Rectal smooth muscle tissue (tissue), 1 donor: ENCODE measurements around the gene EDDM13.
"Not testable (repeated sequence)": the region's sequence is repeated elsewhere in the genome, so short reads cannot be mapped to it uniquely, and the experiment has no call there.

Experiments used
- H3K27ac ChIP-seq: one replicate; pipeline ENCODE4 v1.7.0; 2013; ENCODE audit warnings: low read depth, low read length, inconsistent platforms
- H3K27me3 ChIP-seq: one replicate; pipeline ENCODE4 v1.7.0; 2013; ENCODE audit warnings: low read length; ENCODE audit not compliant: control insufficient read depth, insufficient read depth
- H3K36me3 ChIP-seq: one replicate; pipeline ENCODE4 v1.7.0; 2013; ENCODE audit warnings: low read length; ENCODE audit not compliant: control insufficient read depth, insufficient read depth
- H3K4me1 ChIP-seq: one replicate; pipeline ENCODE4 v1.7.0; 2013; ENCODE audit warnings: low read length; ENCODE audit not compliant: control insufficient read depth, insufficient read depth
- H3K4me3 ChIP-seq: one replicate; pipeline ENCODE4 v1.7.0; 2013; ENCODE audit warnings: low read length
- H3K9ac ChIP-seq: one replicate; pipeline ENCODE4 v1.7.0; 2013; ENCODE audit warnings: low read length

EDDM13 gene, protein sequence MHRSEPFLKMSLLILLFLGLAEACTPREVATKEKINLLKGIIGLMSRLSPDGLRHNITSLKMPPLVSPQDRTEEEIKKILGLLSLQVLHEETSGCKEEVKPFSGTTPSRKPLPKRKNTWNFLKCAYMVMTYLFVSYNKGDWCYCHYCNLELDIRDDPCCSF

DNA sequence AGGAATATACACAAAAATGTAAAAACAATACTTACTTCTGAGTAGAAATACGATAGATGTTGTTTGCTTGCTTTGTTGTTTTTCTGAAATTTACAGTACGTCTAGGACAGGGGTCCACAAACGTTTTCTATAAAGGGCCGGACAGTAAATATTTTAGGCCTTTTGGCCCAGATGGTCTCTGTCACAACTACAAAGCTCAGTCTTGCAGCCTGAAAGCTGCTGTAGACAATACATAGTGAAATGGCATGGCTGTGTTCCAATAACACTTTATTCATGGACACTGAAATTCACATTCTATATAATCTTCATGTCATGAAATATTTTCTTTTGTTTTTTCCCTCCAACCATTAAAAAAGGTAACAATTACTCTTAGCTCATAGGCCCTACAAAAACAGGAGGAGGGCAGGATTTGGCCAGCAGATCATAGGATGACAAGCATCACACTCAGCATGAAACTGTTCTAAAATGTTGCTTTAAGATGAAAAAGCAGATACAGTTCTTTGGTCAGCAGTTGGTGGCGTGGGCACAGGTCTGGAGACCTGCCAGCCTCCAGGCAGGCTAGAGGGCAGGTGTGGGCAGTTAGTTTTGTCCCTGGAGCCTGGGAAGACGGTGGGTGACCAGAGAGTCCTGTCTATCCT is at the start of gene EDDM13:
Gene EDDM13 (plus strand): TSS at position 588 of the 638 bp plus-strand sequence. CDS start 87 bp downstream, outside the sequence.
- no peak within 1 kb of the TSS for H3K4me3 ChIP-seq
- H3K27me3 ChIP-seq = no peaks in the 10 kb centered on the region
- no peak within 1 kb of the TSS for H3K9ac ChIP-seq
- no peaks in the 10 kb centered on the region for H3K4me1 ChIP-seq
- no peak within 1 kb of the TSS for H3K27ac ChIP-seq
- no peaks in the 10 kb centered on the region for H3K36me3 ChIP-seq

DNA sequence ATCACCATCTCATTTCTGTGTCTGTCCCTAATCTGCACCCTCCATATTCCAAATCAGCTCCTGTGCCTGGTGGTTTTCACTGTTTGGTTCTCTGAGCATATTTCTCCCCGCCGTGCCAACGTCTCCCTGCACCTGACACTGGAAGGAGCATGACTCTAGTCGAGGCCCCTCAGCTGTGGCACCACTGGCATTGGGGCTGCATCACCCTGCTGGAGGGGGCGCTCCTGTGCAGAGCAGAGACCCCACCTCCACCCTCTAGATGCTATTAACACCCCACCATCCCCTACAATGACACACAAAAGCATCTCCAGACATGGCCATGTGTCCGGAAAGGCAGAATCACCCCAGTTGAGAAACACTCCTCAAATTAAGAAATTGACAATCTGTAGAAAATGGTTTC is 49.6 kb upstream of the EDDM13 start:
- Histone ChIP-seq H3K9ac (no peak overlapping the region), H3K27me3 (no peaks in the 10 kb centered on the region), H3K36me3 (no peaks in the 10 kb centered on the region), H3K4me1 (no peaks in the 10 kb centered on the region), H3K27ac (no peak overlapping the region), H3K4me3 (no peak overlapping the region)

DNA sequence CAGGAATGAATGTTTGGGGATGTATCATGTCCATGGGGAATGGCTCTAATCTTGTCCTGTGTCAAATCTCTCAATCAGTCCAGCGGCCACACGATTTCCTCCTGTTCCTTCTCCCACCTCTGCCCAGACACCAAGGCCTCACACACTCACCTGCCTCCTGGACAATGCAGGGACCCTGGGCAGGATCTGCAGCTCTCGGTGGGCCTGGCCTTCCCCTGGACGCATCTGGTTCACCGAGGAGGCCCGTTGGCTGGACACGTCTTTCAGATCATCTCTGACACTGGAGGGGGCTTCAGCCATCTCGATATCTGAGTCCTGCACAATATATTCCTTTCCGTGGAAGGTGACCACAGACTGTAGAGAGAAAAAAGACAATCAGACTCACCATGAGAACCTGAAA is 49.1 kb upstream of the EDDM13 start:
- no peaks in the 10 kb centered on the region for H3K4me1 ChIP-seq
- H3K4me3 ChIP-seq = no peak overlapping the region
- no peak overlapping the region for H3K9ac ChIP-seq
- H3K27me3 ChIP-seq = no peaks in the 10 kb centered on the region
- H3K36me3 ChIP-seq = no peaks in the 10 kb centered on the region
- no peak overlapping the region for H3K27ac ChIP-seq

DNA sequence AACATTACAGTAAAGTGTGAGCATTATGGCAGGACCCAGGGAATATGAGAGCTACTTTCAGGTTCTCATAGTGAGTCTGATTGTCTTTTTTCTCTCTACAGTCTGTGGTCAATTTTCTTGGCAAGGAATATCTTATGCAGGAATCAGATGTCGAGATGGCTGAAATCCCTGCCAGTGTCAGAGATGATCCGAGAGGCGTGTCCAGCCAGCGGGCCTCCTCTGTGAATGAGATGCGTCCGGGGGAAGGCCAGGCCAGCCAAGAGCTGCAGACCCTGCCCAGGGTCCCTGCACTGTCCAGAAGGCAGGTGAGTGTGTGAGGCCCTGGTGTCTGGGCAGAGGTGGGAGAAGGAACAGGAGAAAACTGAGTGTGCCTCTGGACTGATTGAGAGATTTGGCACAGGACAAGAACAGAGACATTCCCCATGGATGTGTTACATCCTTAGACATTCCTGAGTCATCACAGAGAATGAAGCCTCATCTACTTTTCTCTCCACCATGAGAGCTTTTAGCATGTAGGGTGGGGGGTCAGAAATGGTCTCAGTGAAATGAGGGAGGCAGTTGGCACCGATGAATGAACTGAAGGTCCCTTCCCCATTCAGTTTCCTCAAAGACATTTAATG is 27.3 kb upstream of the EDDM13 start:
- no peak overlapping the region for H3K9ac ChIP-seq
- H3K27ac ChIP-seq = no peak overlapping the region
- H3K4me3 ChIP-seq = no peak overlapping the region
- H3K27me3 ChIP-seq = no peaks in the 10 kb centered on the region
- no peaks in the 10 kb centered on the region for H3K4me1 ChIP-seq
- H3K36me3 ChIP-seq = no peaks in the 10 kb centered on the region

DNA sequence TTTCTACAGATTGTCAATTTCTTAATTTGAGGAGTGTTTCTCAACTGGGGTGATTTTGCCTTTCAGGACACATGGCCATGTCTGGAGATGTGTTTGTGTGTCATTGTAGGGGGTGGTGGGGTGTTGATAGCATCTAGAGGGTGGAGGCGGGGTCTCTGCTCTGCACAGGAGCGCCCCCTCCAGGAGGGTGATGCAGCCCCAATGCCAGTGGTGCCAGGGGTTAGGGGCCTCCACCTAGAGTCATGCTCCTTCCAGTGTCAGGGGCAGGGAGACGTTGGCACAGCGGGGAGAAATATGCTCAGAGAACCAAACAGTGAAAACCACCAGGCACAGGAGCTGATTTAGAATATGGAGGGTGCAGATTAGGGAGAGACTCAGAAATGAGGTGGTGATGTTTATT is 26.8 kb upstream of the EDDM13 start:
- H3K4me1 ChIP-seq, H3K36me3 ChIP-seq, H3K4me3 ChIP-seq, H3K27me3 ChIP-seq, H3K27ac ChIP-seq, H3K9ac ChIP-seq: not testable (repeated sequence)

DNA sequence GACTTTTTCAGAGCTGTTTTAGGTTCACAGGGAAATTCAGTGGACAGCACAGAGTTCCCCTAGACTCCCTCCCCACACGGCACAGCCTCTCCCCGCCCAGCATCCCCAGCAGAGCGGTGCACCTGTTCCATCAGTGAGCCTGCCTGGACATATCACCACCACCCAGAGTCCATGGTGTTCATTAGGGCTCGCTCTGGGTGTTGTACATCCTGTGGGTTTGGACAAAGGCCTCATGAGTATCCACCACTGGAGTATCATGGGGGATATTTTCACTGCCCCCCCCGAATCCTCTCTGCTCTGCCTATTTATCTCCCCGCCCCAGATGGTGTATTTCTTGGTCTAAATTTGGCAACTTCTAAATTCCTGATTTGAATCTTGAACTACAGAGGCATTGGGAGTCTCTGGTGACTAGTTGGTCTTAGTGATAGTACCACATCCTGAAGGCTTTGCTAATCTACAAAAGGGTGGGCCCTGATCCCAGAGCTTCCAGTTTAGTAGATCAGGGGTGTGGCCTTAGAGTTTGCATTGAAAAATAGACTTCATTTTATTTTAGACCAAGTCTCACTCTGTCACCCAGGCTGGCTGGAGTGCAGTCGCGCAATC is 23.7 kb upstream of the EDDM13 start:
- H3K9ac ChIP-seq, H3K36me3 ChIP-seq, H3K27me3 ChIP-seq, H3K4me3 ChIP-seq, H3K4me1 ChIP-seq, H3K27ac ChIP-seq: not testable (repeated sequence)

DNA sequence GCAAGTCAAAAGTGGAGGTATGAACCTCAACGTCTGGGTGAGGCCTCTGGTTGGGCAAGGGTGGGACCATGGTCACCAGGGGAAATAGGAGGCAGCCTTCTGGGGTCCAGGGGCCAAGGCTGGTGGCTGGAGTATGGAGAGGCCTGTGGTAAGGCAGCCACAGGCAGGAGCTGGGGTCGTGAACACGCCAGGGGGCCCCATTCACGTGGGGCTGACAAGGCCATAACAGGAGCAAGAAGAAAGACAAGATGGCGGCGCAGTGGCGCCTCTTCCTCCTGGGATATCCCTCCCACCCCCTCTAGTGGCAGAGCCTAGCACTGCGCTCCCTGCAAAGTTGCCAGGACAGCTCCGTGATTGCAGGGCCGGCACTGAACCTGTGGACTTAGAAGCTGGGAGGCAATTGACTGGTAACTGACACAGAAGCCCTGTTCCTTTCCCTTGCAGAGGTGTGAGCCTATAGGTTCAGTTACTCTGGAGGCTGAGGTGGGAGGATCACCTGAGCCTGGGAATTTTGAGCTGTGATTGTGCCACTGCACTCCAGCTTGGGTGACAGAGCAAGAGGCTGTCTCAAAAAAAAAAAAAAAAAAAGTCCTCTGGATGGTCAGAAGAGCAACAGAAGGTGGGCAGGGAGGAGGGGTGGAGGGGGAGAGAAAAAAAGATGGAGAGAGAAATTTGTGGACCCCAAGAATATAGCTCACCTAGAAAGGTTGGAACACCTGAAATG is 19.7 kb upstream of the EDDM13 start:
- no peaks in the 10 kb centered on the region for H3K27me3 ChIP-seq
- no peak overlapping the region for H3K27ac ChIP-seq
- H3K4me1 ChIP-seq = no peaks in the 10 kb centered on the region
- H3K4me3 ChIP-seq = no peak overlapping the region
- H3K9ac ChIP-seq = no peak overlapping the region
- no peaks in the 10 kb centered on the region for H3K36me3 ChIP-seq

DNA sequence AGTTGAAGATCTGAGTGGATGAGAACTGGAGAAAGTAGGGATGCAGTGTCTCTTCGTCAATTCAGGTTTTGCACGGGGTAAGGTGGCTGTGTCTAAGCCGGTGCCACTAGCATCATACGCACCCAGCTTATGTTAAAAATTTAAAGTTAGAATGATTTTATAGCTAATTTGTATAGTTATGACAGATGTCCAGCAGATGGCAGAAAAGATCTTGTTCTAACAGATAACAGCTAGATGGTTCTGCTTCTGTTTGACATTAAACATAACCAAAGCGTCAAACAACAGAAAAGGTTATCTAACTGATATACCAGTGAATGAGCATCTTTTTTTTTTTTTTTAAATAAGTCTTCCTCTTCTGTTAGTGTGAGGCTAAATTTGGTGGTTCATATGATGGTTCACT is 18.8 kb upstream of the EDDM13 start:
- no peaks in the 10 kb centered on the region for H3K27me3 ChIP-seq

DNA sequence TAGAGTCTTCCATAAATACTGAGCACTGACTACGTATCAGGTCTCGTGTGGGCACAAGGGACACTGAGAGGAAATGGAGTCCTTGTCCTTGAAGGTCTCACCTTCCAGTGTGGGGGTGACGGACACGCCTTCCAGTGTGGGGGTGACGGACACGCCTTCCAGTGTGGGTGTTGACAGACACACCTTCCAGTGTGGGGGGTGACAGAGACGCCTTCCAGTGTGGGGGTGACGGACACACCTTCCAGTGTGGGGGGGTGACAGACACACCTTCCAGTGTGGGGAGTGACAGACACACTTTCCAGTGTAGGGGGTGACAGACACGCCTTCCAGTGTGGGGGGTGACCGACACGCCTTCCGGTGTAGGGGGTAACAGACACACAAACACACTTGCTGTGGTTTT is 14.3 kb upstream of the EDDM13 start:
- H3K4me1 ChIP-seq = no peaks in the 10 kb centered on the region
- H3K4me3 ChIP-seq = no peak overlapping the region
- no peak overlapping the region for H3K27ac ChIP-seq
- H3K27me3 ChIP-seq = no peaks in the 10 kb centered on the region
- no peak overlapping the region for H3K9ac ChIP-seq
- H3K36me3 ChIP-seq = no peaks in the 10 kb centered on the region

More for the DNA sequence above, 18.8 kb upstream of the EDDM13 start:
- no peaks in the 10 kb centered on the region for H3K36me3 ChIP-seq
- H3K27ac ChIP-seq = no peak overlapping the region
- no peaks in the 10 kb centered on the region for H3K4me1 ChIP-seq
- no peak overlapping the region for H3K4me3 ChIP-seq
- no peak overlapping the region for H3K9ac ChIP-seq

DNA sequence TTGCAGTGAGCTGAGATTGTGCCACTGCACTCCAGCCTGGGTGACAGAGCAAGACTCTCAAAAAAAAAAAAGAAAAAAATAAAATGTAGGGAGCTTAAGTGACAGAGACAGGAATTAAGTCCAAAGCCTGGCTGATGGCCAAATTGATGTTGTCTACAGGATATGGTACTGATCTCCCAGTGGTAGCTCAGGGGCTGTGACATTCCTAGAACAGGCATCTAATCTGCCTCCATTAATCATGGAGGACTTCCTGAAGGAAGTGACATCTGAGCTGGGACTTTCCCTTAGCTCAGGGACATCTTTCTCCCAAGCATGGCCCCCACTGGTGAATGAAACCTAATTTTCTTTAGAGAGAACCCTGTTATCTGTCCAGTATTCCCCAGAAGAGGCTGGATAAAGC is 11.4 kb upstream of the EDDM13 start:
- no peak overlapping the region for H3K27ac ChIP-seq
- H3K27me3 ChIP-seq = no peaks in the 10 kb centered on the region
- no peaks in the 10 kb centered on the region for H3K36me3 ChIP-seq
- no peak overlapping the region for H3K9ac ChIP-seq
- no peaks in the 10 kb centered on the region for H3K4me1 ChIP-seq
- no peak overlapping the region for H3K4me3 ChIP-seq

DNA sequence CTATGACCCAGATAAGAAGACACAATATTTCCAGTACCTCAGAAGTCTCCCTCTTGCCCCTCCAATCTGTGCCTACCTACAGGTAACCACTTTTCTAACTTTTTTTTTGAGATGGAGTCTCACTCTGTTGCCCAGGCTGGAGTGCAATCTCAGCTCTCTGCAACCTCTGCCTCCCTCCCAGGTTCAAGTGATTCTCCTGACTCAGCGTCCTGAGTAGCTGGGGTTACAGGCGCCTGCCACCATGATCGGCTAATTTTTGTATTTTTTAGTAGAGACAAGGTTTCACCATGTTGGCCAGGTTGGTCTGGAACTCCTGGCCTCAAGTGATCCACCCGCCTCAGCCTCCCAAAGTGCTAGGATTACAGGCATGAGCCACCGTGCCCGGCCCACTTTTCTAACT is 10.6 kb upstream of the EDDM13 start:
- not testable (repeated sequence) for H3K4me3 ChIP-seq, H3K9ac ChIP-seq, H3K27ac ChIP-seq

DNA sequence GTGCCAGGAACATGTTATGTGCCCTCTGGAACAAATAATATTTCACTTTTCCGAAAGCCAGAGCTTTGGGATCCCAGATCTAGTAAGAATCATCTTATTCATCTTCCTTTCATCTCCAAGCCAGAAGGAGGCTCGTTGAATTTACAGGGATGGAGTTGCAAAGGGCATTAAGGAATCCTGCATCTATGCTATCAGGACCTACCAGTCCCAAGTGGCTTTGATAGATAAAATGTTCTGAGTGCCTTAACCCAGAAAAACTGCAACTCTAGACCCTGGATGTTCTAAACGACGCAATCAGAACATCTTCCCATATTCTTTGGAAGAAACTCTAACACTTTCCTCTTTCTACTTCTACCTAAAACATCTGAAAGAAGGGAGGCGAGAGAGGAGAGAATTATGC is 9.2 kb upstream of the EDDM13 start:
- H3K9ac ChIP-seq = no peak overlapping the region
- H3K4me1 ChIP-seq = no peaks in the 10 kb centered on the region
- H3K36me3 ChIP-seq = no peaks in the 10 kb centered on the region
- H3K4me3 ChIP-seq = no peak overlapping the region
- no peak overlapping the region for H3K27ac ChIP-seq
- H3K27me3 ChIP-seq = no peaks in the 10 kb centered on the region

More for the DNA sequence above, 10.6 kb upstream of the EDDM13 start:
- H3K4me1 ChIP-seq, H3K36me3 ChIP-seq, H3K27me3 ChIP-seq: not testable (repeated sequence)
